ENCODE data around the gene CHST8. TPM values are rescaled to one million over a fixed set of nuclear protein-coding genes. Genes with fewer than 3 reads are reported as not detected.

CHST8 gene
- total and polyA plus RNA-seq, 2 experiments from 2014 or later: 9.3 to 38.2 TPM

- peaks cover 6% of the 10 kb centered on the region; the same call in 1 of the 2 replicates for H3K79me2 ChIP-seq (replicated peaks; ENCODE audit: insufficient read depth)
- H3K36me3 Mint-ChIP-seq (ENCODE audit: low read depth): no peaks in the 10 kb centered on the region; the same call in 2 of the 3 replicates
Observed at GRCh38 chr19:33669376-33669775, 47.6 kb downstream of the CHST8 start.

GRCh38 chr19:33670398-33670797 is 48.6 kb downstream of the CHST8 start:
- Histone ChIP-seq H3F3A (replicated peaks; ENCODE audit: low read depth) (no peaks in the 10 kb centered on the region), H3K4me3 (no peak overlapping the region), H3K36me3 (ENCODE audit: insufficient read depth) (no peaks in the 10 kb centered on the region), H4K20me1 (replicated peaks; ENCODE audit: insufficient read depth) (no peaks in the 10 kb centered on the region; the same call in none of the 2 replicates), H3K9me2 (ENCODE audit: insufficient read depth) (no peaks in the 10 kb centered on the region), H3K4me1 (ENCODE audit: insufficient read depth) (no peaks in the 10 kb centered on the region), H3K4me2 (no peak overlapping the region), H3K79me2 (replicated peaks; ENCODE audit: insufficient read depth) (no peaks in the 10 kb centered on the region; the same call in 1 of the 2 replicates), H2AFZ (no peak overlapping the region), H3K27me3 (ENCODE audit: insufficient read depth) (no peaks in the 10 kb centered on the region), H3K27ac (ENCODE audit: low read depth) (no peak overlapping the region)
- ATAC-seq (no peak), DNase-seq (ENCODE audit: low spot score) (no peak)
- no peak overlapping the region for H3K27ac Mint-ChIP-seq
- H3K27me3 Mint-ChIP-seq (ENCODE audit: insufficient read depth, low read depth, poor library complexity): peaks cover 3% of the 10 kb centered on the region
- H3K4me3 Mint-ChIP-seq: no peak overlapping the region
- H3K4me1 Mint-ChIP-seq: peaks cover 7% of the 10 kb centered on the region; the same call in 2 of the 3 replicates
- H3K36me3 Mint-ChIP-seq (ENCODE audit: low read depth): no peaks in the 10 kb centered on the region; the same call in 2 of the 3 replicates
- H3K9me3 Mint-ChIP-seq: no peaks in the 10 kb centered on the region; the same call in 2 of the 3 replicates
- TF ChIP-seq STAT1 (IDR thresholded peaks at IDR 0.05; ENCODE audit: unreplicated experiment): no peak
- TF ChIP-seq ZNF462 (CRISPR knock-in tag; IDR thresholded peaks at IDR 0.05): no peak
- TF ChIP-seq, protein P1, sequence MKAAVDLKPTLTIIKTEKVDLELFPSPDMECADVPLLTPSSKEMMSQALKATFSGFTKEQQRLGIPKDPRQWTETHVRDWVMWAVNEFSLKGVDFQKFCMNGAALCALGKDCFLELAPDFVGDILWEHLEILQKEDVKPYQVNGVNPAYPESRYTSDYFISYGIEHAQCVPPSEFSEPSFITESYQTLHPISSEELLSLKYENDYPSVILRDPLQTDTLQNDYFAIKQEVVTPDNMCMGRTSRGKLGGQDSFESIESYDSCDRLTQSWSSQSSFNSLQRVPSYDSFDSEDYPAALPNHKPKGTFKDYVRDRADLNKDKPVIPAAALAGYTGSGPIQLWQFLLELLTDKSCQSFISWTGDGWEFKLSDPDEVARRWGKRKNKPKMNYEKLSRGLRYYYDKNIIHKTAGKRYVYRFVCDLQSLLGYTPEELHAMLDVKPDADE (IDR thresholded peaks at IDR 0.05): no peak
- TF ChIP-seq JUNB (IDR thresholded peaks at IDR 0.05; ENCODE audit: unreplicated experiment): no peak
- no peak for TF ChIP-seq POLR2AphosphoS5 (IDR thresholded peaks at IDR 0.05; ENCODE audit: low read depth)
- no peak for TF ChIP-seq CREB1 (CRISPR knock-in tag; IDR thresholded peaks at IDR 0.05; ENCODE audit: low read depth)
- no peak for TF ChIP-seq EZH2 (IDR thresholded peaks at IDR 0.05; ENCODE audit: low read depth, unreplicated experiment)
- TF ChIP-seq EZH2phosphoT487 (IDR thresholded peaks at IDR 0.05; ENCODE audit: unreplicated experiment): no peak

More at GRCh38 chr19:33669376-33669775, 47.6 kb downstream of the CHST8 start:
- H3K4me2 ChIP-seq: no peak overlapping the region
- peaks cover 3% of the 10 kb centered on the region for H3K27me3 Mint-ChIP-seq (ENCODE audit: insufficient read depth, low read depth, poor library complexity)
- no peak overlapping the region for H3K27ac Mint-ChIP-seq
- no peaks in the 10 kb centered on the region for H3K36me3 ChIP-seq (ENCODE audit: insufficient read depth)
- H3F3A ChIP-seq (replicated peaks; ENCODE audit: low read depth): no peaks in the 10 kb centered on the region
- DNase-seq (ENCODE audit: low spot score): no peak
- TF ChIP-seq NANOG (IDR thresholded peaks at IDR 0.05; ENCODE audit: borderline replicate concordance): no peak
- TF ChIP-seq, protein P2, sequence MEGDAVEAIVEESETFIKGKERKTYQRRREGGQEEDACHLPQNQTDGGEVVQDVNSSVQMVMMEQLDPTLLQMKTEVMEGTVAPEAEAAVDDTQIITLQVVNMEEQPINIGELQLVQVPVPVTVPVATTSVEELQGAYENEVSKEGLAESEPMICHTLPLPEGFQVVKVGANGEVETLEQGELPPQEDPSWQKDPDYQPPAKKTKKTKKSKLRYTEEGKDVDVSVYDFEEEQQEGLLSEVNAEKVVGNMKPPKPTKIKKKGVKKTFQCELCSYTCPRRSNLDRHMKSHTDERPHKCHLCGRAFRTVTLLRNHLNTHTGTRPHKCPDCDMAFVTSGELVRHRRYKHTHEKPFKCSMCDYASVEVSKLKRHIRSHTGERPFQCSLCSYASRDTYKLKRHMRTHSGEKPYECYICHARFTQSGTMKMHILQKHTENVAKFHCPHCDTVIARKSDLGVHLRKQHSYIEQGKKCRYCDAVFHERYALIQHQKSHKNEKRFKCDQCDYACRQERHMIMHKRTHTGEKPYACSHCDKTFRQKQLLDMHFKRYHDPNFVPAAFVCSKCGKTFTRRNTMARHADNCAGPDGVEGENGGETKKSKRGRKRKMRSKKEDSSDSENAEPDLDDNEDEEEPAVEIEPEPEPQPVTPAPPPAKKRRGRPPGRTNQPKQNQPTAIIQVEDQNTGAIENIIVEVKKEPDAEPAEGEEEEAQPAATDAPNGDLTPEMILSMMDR (conservative IDR thresholded peaks at IDR 0.05; ENCODE audit: low read depth in 2 of 2): no peak
- no peaks in the 10 kb centered on the region for H3K4me1 ChIP-seq (ENCODE audit: insufficient read depth)
- H2AFZ ChIP-seq: no peak overlapping the region
- H3K9me3 Mint-ChIP-seq: no peaks in the 10 kb centered on the region; the same call in 2 of the 3 replicates
- no peak overlapping the region for H3K4me3 ChIP-seq
- no peaks in the 10 kb centered on the region; the same call in none of the 2 replicates for H4K20me1 ChIP-seq (replicated peaks; ENCODE audit: insufficient read depth)
- no peak for ATAC-seq
- no peaks in the 10 kb centered on the region for H3K9me2 ChIP-seq (ENCODE audit: insufficient read depth)
- no peak overlapping the region for H3K27ac ChIP-seq (ENCODE audit: low read depth)
- H3K4me1 Mint-ChIP-seq: peaks cover 5% of the 10 kb centered on the region; the same call in 2 of the 3 replicates
- H3K27me3 ChIP-seq (ENCODE audit: insufficient read depth): no peaks in the 10 kb centered on the region
- H3K4me3 Mint-ChIP-seq: no peak overlapping the region

Measured in GM23338 (cell line).